ENCODE data around the gene RBMS1. TPM values are rescaled to one million over a fixed set of nuclear protein-coding genes. Genes with fewer than 3 reads are reported as not detected.
A peak's percentile ranks its signal among the peaks of the same experiment; 100 is the strongest.

RBMS1 gene
- total and polyA plus RNA-seq, 4 donors: 49.5 to 215 (median 76.3) TPM

DNA sequence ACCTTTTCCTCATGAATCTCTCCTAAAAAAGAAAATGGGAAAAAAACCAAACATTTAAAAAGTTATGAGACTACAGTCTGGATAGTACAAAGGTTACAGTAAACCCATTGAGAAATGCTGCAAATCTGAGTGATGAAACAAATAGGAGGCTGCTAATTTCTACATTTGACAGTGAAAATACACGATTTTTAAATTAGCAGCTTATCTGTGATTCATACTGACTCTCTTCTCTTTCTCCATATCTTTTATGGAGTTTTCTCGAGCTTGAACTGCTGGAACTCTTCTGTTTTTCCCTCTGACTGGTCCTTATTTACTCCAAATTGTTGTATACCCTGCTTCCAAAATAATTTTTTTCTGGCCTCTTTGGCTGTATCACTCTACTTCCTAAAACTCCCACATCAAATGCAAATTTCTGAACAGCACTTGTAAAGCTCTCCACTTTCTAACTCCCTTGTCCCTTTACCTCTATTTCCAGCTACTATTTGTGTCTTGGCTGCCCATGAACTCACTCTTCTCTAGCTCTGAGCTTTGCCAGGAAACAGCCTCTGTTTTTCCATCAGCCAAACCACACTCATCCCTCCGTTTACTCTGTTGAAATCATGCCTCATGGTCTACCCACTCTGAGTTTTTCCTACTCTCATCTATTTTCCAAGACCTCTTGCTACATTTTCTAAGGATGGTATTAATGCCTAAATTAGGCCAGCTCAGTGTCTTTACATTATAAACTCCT, 73.7 kb downstream of the RBMS1 start:
- 56 to 60% methylated on average over 3 of the region's 3 CpGs for WGBS, 2 donors
- ATAC-seq (ENCODE audit: insufficient read depth, low FRiP score) (peak; percentile 19), DNase-seq (no peak)
- Histone ChIP-seq H3K27me3 (ENCODE audit: control insufficient read depth in 3 of 3, insufficient read depth in 3 of 3, low read length in 2 of 3) (no peaks in the 10 kb centered on the region), H3K27ac (ENCODE audit: low read depth in 1 of 2, low read length in 1 of 2) (peak overlapping the region in 1 of 2 donors; percentile 71), H3K9me3 (ENCODE audit: control insufficient read depth in 4 of 4, insufficient read depth in 3 of 4, low read length in 3 of 4) (no peaks in the 10 kb centered on the region), H3K9ac (ENCODE audit: insufficient read depth in 1 of 2, low read length in 2 of 2) (no peak overlapping the region), H3K4me1 (ENCODE audit: control insufficient read depth in 5 of 5, insufficient read depth in 5 of 5, low read length in 5 of 5) (peaks cover 1 to 21% (median 6%) of the 10 kb centered on the region in 5 donors), H3K4me3 (no peak overlapping the region), H3K36me3 (ENCODE audit: control insufficient read depth in 4 of 4, insufficient read depth in 4 of 4, low read length in 4 of 4) (no peaks in the 10 kb centered on the region)
- TF ChIP-seq, protein P1, sequence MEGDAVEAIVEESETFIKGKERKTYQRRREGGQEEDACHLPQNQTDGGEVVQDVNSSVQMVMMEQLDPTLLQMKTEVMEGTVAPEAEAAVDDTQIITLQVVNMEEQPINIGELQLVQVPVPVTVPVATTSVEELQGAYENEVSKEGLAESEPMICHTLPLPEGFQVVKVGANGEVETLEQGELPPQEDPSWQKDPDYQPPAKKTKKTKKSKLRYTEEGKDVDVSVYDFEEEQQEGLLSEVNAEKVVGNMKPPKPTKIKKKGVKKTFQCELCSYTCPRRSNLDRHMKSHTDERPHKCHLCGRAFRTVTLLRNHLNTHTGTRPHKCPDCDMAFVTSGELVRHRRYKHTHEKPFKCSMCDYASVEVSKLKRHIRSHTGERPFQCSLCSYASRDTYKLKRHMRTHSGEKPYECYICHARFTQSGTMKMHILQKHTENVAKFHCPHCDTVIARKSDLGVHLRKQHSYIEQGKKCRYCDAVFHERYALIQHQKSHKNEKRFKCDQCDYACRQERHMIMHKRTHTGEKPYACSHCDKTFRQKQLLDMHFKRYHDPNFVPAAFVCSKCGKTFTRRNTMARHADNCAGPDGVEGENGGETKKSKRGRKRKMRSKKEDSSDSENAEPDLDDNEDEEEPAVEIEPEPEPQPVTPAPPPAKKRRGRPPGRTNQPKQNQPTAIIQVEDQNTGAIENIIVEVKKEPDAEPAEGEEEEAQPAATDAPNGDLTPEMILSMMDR (IDR thresholded peaks at IDR 0.05; ENCODE audit: control extremely low read depth, extremely low read depth): no peak

DNA sequence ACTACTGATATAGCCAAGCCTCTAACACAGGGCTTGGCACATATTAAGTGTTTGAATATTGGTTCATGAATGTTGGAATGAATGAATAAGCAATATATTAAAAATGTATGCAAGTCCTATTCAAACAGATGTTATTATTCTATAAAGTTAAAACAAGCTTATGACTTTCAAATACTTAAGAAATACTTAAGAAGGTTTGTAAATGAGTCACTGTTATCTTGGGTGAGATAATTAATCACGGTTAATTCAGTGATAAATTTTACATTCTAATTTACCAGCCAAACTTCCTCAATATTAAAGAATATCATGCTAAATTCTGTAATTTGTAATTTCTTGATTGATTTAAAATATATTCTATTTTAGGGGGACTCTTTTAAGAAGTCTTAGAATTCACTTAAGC, 74.8 kb downstream of the RBMS1 start:
- Histone ChIP-seq H3K4me3 (no peak overlapping the region), H3K9me3 (ENCODE audit: control insufficient read depth in 4 of 4, insufficient read depth in 3 of 4, low read length in 3 of 4) (no peaks in the 10 kb centered on the region), H3K36me3 (ENCODE audit: control insufficient read depth in 4 of 4, insufficient read depth in 4 of 4, low read length in 4 of 4) (no peaks in the 10 kb centered on the region), H3K9ac (ENCODE audit: insufficient read depth in 1 of 2, low read length in 2 of 2) (no peak overlapping the region), H3K27me3 (ENCODE audit: control insufficient read depth in 3 of 3, insufficient read depth in 3 of 3, low read length in 2 of 3) (no peaks in the 10 kb centered on the region), H3K27ac (ENCODE audit: low read depth in 1 of 2, low read length in 1 of 2) (no peak overlapping the region), H3K4me1 (ENCODE audit: control insufficient read depth in 5 of 5, insufficient read depth in 5 of 5, low read length in 5 of 5) (peaks cover 1 to 21% (median 6%) of the 10 kb centered on the region in 5 donors)
- 53 to 88% methylated on average over 1 of the region's 1 CpG for WGBS, 2 donors
- no peak for DNase-seq
- TF ChIP-seq, protein P1 (IDR thresholded peaks at IDR 0.05; ENCODE audit: control extremely low read depth, extremely low read depth): no peak
- no peak for ATAC-seq (ENCODE audit: insufficient read depth, low FRiP score)

DNA sequence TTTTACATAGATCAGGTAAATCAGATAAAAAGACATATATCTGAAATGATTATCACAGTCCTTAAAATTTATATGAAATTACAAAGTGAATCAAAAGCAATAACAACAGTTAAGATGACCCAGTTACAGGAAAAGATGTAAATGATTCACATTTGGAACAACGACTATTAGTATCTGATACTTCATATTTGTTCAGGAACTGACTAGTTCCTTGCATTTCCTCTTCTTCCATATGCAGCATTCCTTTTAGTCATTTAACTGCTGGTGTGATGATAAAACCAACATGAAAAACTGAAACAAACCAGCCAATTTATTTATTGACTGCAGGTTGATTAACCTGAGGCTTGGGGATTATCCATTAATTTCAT, 75.2 kb downstream of the RBMS1 start:
- no peak overlapping the region for H3K4me3 ChIP-seq
- TF ChIP-seq, protein P1 (IDR thresholded peaks at IDR 0.05; ENCODE audit: control extremely low read depth, extremely low read depth): no peak
- no peak overlapping the region for H3K9ac ChIP-seq (ENCODE audit: insufficient read depth in 1 of 2, low read length in 2 of 2)
- H3K27ac ChIP-seq (ENCODE audit: low read depth in 1 of 2, low read length in 1 of 2): no peak overlapping the region
- WGBS, 2 donors: 24 to 31% methylated on average over 1 of the region's 1 CpG
- no peaks in the 10 kb centered on the region for H3K36me3 ChIP-seq (ENCODE audit: control insufficient read depth in 4 of 4, insufficient read depth in 4 of 4, low read length in 4 of 4)
- H3K9me3 ChIP-seq (ENCODE audit: control insufficient read depth in 4 of 4, insufficient read depth in 3 of 4, low read length in 3 of 4): no peaks in the 10 kb centered on the region
- H3K4me1 ChIP-seq (ENCODE audit: control insufficient read depth in 5 of 5, insufficient read depth in 5 of 5, low read length in 5 of 5): peaks cover 1 to 17% (median 3%) of the 10 kb centered on the region in 5 donors
- H3K27me3 ChIP-seq (ENCODE audit: control insufficient read depth in 3 of 3, insufficient read depth in 3 of 3, low read length in 2 of 3): no peaks in the 10 kb centered on the region
- no peak for ATAC-seq (ENCODE audit: insufficient read depth, low FRiP score)
- DNase-seq: no peak

Data from lung (tissue), 12 donors.